Stimulated activated CD4-positive, alpha-beta T cell treated with anti-CD3 and anti-CD28 coated beads, Interleukin-1b, Interleukin-23, amount 100 ng/mL, for 48 hours (primary cell): ENCODE data around the gene RASGRP3.

ENCODE experiments used
- DNase-seq: peaks from one replicate; pipeline ENCODE4 v3.0.0-alpha.2; 2020

RASGRP3 gene

GRCh38 chr2:33586766-33587165 is 110.3 kb downstream of the RASGRP3 start:
- no peak for DNase-seq

- DNase-seq: no peak
Measured at GRCh38 chr2:33588232-33588631, 111.8 kb downstream of the RASGRP3 start.

DNA sequence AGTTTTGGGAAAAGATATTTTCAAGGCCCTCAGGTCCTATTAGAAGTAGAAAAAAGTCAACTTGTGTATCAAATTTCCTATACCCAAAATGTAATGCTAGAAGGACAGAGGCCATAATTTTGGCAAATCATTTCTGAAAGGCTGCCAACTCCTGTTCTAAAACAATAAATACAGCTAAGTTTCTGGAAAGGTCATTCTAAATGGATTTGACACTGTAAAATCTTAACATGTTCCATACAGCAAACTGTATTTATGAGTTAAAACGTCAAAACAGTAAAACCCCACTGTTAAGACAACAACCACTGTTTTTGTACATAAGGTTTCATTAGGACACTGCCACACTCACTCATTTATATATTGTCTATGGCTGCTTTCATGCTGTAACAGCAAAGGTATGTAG is 113.0 kb downstream of the RASGRP3 start:
- DNase-seq: no peak

- no peak for DNase-seq
Measured at GRCh38 chr2:33595385-33595784, 118.9 kb downstream of the RASGRP3 start.

DNA sequence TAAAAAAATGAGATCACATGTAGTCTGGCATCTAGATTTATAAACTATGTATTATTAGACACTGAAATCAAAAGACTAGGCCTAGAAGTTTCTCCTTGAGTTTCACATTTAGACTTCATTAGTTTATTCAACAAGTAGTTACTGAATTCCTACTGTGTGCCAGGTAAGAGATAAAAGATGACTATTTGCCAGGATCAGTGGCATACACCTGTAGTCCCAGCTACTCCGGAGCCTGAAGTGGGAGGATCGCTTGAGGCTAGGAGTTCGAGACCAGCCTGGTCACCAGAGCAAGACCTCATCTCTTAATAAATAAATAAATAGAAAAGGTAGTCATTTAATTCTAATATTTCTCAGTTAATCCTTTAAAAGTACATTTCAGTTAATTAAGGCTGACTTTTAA is 120.6 kb downstream of the RASGRP3 start:
- no peak for DNase-seq

GRCh38 chr2:33598561-33599174 is 122.2 kb downstream of the RASGRP3 start:
- DNase-seq: peak; percentile 55

DNA sequence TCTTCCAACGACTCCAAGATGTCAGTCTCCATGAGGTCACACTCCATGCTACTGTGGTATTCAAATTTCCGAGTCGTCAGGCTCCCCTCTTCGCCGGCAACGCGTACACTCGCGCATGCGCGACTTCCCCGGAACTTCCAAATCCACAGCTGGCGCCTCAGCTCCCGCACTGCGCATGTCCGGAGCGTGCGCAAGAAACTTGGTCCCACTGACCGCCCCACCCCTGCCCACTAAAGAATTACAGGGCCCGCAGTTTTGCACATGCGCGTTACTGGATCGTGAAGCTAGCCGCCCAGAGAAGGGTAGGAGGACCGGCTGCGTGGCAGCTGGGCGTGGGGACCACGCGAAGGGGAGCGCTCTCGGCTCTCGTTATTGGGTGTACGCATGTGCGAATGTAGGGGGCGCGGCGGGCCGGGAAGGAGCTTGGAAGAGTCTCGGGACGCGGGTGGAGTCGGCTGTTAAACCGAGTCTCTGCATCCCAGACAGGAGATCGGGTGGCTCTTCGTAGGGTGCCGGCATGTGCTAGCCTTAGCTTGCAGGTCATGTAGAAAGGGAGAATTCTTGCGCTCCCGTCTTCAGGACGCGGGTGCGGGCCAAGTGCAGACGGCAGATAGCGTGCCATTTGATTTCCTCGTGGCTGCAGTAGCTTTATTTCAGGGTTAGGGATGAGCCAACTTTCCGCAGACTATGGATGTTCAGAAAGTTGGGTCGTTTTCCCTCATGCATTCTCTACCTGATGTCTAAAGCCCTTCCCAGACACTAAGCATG is 122.9 kb downstream of the RASGRP3 start, which contains the start of gene FAM98A:
FAM98A (minus strand) TSS at position 125 of the 768 bp plus-strand sequence; CDS start at position 47, 78 bp downstream.
- peak; percentile 99 for DNase-seq

GRCh38 chr2:33599943-33600192 is 123.4 kb downstream of the RASGRP3 start:
- no peak for DNase-seq

- DNase-seq: no peak
Measured at GRCh38 chr2:33602201-33602830, 125.9 kb downstream of the RASGRP3 start.

GRCh38 chr2:33603416-33603815 is 127.0 kb downstream of the RASGRP3 start:
- DNase-seq: no peak

DNA sequence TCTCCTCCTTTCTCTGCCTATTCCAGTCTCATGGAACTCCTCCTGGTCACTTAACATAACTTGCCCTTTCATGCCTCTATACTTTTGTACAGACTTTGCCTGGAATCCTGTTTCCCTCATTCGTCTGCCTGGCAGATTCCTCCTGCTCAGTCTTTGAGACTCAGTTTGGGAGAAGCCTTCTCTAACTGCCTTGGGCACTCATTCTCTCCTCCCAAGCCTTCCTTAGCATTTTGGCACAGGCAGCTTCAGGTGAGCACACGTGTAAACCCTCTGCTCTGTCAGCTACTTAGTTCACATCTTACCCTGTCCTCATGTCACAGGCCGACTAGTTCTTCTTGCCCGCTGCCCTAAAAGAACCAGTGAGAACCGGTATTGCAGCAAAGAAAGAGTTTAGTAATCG is 128.6 kb downstream of the RASGRP3 start:
- no peak for DNase-seq

GRCh38 chr2:33606100-33606499 is 129.7 kb downstream of the RASGRP3 start:
- no peak for DNase-seq

- DNase-seq: no peak
Measured at GRCh38 chr2:33606622-33607021, 130.2 kb downstream of the RASGRP3 start.

DNA sequence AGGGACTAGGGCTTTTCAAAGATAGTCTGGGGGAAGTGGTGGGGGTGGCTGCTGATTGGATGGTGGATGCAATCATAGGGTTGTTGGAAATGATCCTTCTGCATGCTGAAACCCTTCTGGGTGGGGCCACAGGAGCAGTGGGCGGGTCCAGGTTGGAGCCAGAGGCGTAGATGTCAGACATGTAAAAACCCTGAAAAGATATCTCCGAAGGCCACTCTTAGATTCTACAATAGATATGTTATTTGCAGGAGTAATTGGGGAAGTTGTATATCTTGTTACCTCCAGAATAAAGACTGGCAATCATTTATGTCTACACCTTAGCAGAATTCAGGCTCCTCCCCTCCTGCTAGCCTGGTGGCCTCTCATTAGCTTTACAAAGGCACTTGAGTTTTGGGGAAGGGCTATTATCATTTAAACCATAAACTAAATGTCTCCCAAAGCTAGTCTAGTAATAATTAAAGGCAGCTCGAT is 130.8 kb downstream of the RASGRP3 start:
- no peak for DNase-seq

- DNase-seq: no peak
Measured at GRCh38 chr2:33607905-33608304, 131.5 kb downstream of the RASGRP3 start.

DNA sequence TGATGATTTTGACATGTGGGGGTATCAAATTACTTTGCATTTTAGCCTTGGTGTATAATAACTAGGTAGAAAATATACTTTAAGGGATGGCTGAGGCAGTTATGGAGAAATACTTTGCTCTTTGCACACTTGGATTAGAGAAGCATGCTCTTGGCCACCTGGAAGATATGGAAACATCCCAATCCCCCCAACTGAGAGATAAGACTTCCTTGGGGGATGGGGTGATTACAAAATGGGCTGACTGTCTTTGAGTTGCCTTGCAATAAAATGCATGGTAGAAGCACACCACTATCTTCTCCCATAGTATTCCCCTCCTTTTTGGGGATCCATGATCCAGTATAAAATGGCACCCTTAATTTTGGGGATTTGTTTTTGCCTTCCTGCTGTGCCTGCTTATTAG is 137.7 kb downstream of the RASGRP3 start:
- DNase-seq: no peak
